Neuronal stem cell (in vitro differentiated cells): ENCODE results near the gene GOLGA6L7.
"Not testable (repeated sequence)": the region's sequence is repeated elsewhere in the genome, so short reads cannot be mapped to it uniquely, and the experiment has no call there.

Source experiments
- DNase-seq: peaks from one replicate; pipeline ENCODE4 v3.0.0-alpha.2; 2013; ENCODE audit warnings: low spot score
- H2AFZ ChIP-seq: one replicate; pipeline ENCODE4 v1.6.1; 2013; ENCODE audit warnings: mild to moderate bottlenecking, low read length, inconsistent platforms
- H2AK5ac ChIP-seq: 2 replicates; pipeline ENCODE4 v1.6.1; 2013; ENCODE audit warnings: low read depth, mild to moderate bottlenecking, inconsistent platforms, low read length, moderate library complexity, mixed read lengths
- H2BK120ac ChIP-seq: 2 replicates; pipeline ENCODE4 v1.6.1; 2013; ENCODE audit warnings: low read depth, mild to moderate bottlenecking, inconsistent platforms, low read length, moderate library complexity, mixed read lengths
- H2BK12ac ChIP-seq: one replicate; pipeline ENCODE4 v1.6.1; 2013; ENCODE audit warnings: low read length, inconsistent platforms
- H2BK15ac ChIP-seq: 2 replicates; pipeline ENCODE4 v1.6.1; 2013; ENCODE audit warnings: mild to moderate bottlenecking, low read length, inconsistent platforms, mixed read lengths
- H2BK5ac ChIP-seq: one replicate; pipeline ENCODE4 v1.6.1; 2013; ENCODE audit warnings: inconsistent platforms, mild to moderate bottlenecking, low read length, moderate library complexity
- H3K14ac ChIP-seq: one replicate; pipeline ENCODE4 v1.6.1; 2013; ENCODE audit warnings: low read length, inconsistent platforms
- H3K18ac ChIP-seq: 2 replicates; pipeline ENCODE4 v1.6.1; 2013; ENCODE audit warnings: low read length, inconsistent platforms
- H3K23ac ChIP-seq: 2 replicates; pipeline ENCODE4 v1.6.1; 2013; ENCODE audit warnings: low read depth, mild to moderate bottlenecking, mixed read lengths, low read length, inconsistent platforms; ENCODE audit not compliant: poor library complexity
- H3K27ac ChIP-seq: replicated peaks from 3 replicates; pipeline ENCODE4 v1.5.1; 2013; ENCODE audit warnings: low read length, inconsistent platforms
- H3K27me3 ChIP-seq, 3 experiments: 2 replicates each; pipeline ENCODE4 v1.6.1; 2013; ENCODE audit warnings: low read length in 3 of 3, mild to moderate bottlenecking in 2 of 3, inconsistent platforms in 1 of 3, low read depth in 1 of 3, mixed read lengths in 1 of 3, moderate library complexity in 1 of 3; ENCODE audit not compliant: control insufficient read depth in 3 of 3, insufficient read depth in 3 of 3
- H3K36me3 ChIP-seq, 2 donors: replicated peaks in 1 of 2; 2 replicates each; pipeline ENCODE4 v1.6.1; 2013; ENCODE audit warnings: low read length in 2 of 2; ENCODE audit not compliant: control insufficient read depth in 2 of 2, insufficient read depth in 2 of 2
- H3K4ac ChIP-seq: 2 replicates; pipeline ENCODE4 v1.6.1; 2013; ENCODE audit warnings: inconsistent platforms, mild to moderate bottlenecking, low read length, moderate library complexity
- H3K4me1 ChIP-seq, 2 donors: 1 replicate in 1 of 2; 2 replicates in 1 of 2; pipeline ENCODE4 v1.6.1; 2013; ENCODE audit warnings: low read length in 2 of 2, low read depth in 1 of 2; ENCODE audit not compliant: control insufficient read depth in 2 of 2, insufficient read depth in 1 of 2
- H3K4me2 ChIP-seq: one replicate; pipeline ENCODE4 v1.6.1; 2013; ENCODE audit warnings: mild to moderate bottlenecking, low read length, inconsistent platforms; ENCODE audit not compliant: insufficient read depth, poor library complexity, severe bottlenecking
- H3K4me3 ChIP-seq, 2 donors: 2 replicates each; pipeline ENCODE4 v1.5.1; 2013; ENCODE audit warnings: low read length in 2 of 2, mild to moderate bottlenecking in 2 of 2, inconsistent platforms in 1 of 2, moderate library complexity in 1 of 2
- H3K79me1 ChIP-seq: one replicate; pipeline ENCODE4 v1.6.1; 2013; ENCODE audit warnings: low read depth, mild to moderate bottlenecking, inconsistent platforms, low read length, moderate library complexity
- H3K9ac ChIP-seq: one replicate; pipeline ENCODE4 v1.6.1; 2013; ENCODE audit warnings: mild to moderate bottlenecking, low read depth, low read length, inconsistent platforms; ENCODE audit not compliant: poor library complexity
- H3K9me3 ChIP-seq, 2 donors: replicated peaks in 1 of 2; 2 replicates each; pipeline versions ENCODE3 to v1.6.1; 2013; ENCODE audit warnings: low read length in 2 of 2, mild to moderate bottlenecking in 2 of 2, inconsistent platforms in 1 of 2, low read depth in 1 of 2, mixed read lengths in 1 of 2, moderate library complexity in 1 of 2; ENCODE audit not compliant: control insufficient read depth in 2 of 2, insufficient read depth in 1 of 2
- H4K8ac ChIP-seq: one replicate; pipeline ENCODE4 v1.6.1; 2013; ENCODE audit warnings: low read depth, mild to moderate bottlenecking, inconsistent platforms, low read length, moderate library complexity
- H4K91ac ChIP-seq: one replicate; pipeline ENCODE4 v1.6.1; 2013; ENCODE audit warnings: low read length, low read depth, mild to moderate bottlenecking, inconsistent platforms; ENCODE audit not compliant: poor library complexity
- WGBS, 2 donors: extraction: QIAGEN DNeasy Blood & Tissue Kit; methylation state at CpG; one replicate each; pipeline ENCODE4 v1.1.7; 2013; ENCODE audit warnings: missing lambda C conversion rate in 2 of 2, mixed read lengths in 1 of 2; ENCODE audit not compliant: insufficient read length in 2 of 2, insufficient replicate concordance in 1 of 2; ENCODE audit errors: extremely low coverage in 2 of 2; 5-methylcytosine and 5-hydroxymethylcytosine counted together

The GOLGA6L7 gene

DNA sequence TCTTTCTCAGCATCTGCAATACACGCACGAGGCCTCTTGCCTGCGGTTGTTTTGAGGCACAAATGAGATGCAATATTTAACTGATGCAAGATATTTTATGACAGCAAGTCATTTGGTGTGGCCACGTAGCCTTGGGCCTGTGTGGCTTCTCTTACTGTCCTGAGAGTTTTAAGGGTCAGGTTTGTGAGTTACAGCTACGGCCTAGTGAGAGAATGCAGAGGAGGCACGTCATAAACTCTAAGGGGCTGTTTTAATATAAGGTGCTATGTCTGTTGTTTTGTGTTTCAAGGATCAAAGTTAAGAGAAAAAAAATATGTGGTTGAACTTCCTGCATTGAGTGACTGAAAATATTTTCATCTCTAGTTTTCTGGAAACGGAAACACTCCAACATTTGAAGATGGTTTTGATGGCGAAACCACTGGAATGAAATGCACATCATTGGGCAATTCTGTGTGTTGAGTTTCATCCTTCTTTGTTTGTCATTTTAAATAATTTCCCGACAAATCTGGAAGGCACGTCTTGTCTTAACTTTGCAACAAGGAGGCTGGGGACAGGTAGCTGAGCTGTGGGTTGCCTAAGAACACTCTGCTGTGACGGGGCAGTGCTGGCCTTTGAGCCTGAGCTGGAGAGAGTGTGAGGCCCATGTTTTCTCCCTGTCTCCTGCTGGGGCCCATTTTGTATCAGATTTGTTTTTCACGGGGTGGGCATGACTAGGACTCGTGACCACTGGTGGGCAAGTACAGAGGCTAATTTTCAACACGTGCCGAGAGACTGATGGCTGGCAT is 42.5 kb upstream of the GOLGA6L7 start:
- Histone ChIP-seq H2BK15ac (no peak overlapping the region), H3K4me3 (no peak overlapping the region), H2AK5ac (no peak overlapping the region), H2BK120ac (no peak overlapping the region), H3K79me1 (peaks cover 19% of the 10 kb centered on the region), H4K8ac (no peak overlapping the region), H2BK12ac (no peak overlapping the region), H3K4me1 (peaks cover 6 to 8% of the 10 kb centered on the region in 2 donors), H3K9me3 (peaks cover 0 to 9% of the 10 kb centered on the region in 2 donors), H3K4ac (no peak overlapping the region), H3K27ac (no peak overlapping the region), H3K9ac (no peak overlapping the region), H3K23ac (no peak overlapping the region), H3K14ac (no peak overlapping the region), H3K27me3 (peaks cover 0 to 1% (median 0%) of the 10 kb centered on the region in 3 experiments), H2BK5ac (no peak overlapping the region), H3K4me2 (no peak overlapping the region), H3K18ac (no peak overlapping the region), H4K91ac (no peak overlapping the region), H2AFZ (no peak overlapping the region), H3K36me3 (peaks cover 0 to 18% of the 10 kb centered on the region in 2 donors)
- WGBS, 2 donors, result no CpG with 5 or more reads among the region's 15 CpGs
- DNase-seq, result no peak

DNA sequence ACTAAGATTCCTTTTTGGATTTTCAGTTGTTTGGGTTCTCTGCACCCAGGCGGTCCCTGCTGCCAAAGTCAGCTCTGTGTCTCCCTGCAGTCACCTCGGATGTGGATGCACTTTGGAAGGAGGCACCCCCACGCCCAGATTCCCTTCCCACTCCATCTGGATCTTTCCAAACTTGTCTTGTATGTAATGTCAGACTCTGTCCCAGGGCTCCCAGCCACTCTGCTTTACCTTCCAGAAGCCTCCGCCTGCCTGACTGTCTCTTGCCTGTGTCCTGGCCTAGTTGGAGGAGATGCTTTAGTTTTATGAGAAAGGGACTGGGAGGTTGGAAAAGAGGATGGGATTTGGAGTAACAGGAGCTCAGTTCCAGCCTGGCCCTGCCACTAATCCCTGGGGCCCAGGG is 41.8 kb upstream of the GOLGA6L7 start:
- H3K4me1 ChIP-seq, H3K9me3 ChIP-seq, H3K9ac ChIP-seq, H3K18ac ChIP-seq, H3K4ac ChIP-seq, H3K4me2 ChIP-seq, H4K8ac ChIP-seq, H3K4me3 ChIP-seq, H2AFZ ChIP-seq, H3K14ac ChIP-seq, H2BK12ac ChIP-seq, DNase-seq, H3K27ac ChIP-seq, H3K27me3 ChIP-seq, H2BK120ac ChIP-seq, H2BK15ac ChIP-seq, H4K91ac ChIP-seq, H2AK5ac ChIP-seq, H2BK5ac ChIP-seq, H3K23ac ChIP-seq: not testable (repeated sequence)
- H3K79me1 ChIP-seq, result peaks cover 19% of the 10 kb centered on the region
- WGBS, 2 donors, result no CpG with 5 or more reads among the region's 4 CpGs
- H3K36me3 ChIP-seq, result peaks cover 0 to 12% of the 10 kb centered on the region in 2 donors

DNA sequence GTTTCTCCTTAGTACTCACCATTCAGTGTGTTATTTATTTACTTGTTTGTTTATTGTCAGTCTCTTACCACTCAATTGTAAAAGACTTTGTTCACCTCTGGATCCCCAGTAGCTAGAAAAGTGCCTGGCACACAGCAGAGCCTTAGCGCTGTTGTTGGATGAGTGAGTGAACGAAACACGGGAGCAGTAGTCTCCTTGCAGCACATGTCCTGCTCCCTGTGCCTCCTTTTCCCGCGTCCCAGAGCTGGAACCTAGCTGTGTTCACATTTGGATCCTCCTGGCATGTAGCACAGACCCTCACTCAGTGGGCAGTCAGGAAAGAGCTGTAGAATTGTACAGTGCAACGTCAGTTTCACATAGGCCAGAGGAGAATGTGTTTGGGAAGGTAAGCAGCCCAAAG is 41.4 kb upstream of the GOLGA6L7 start:
- Histone ChIP-seq H3K4me1 (peaks cover 13 to 14% of the 10 kb centered on the region in 2 donors), H3K79me1 (peaks cover 16% of the 10 kb centered on the region)
- H3K9me3 ChIP-seq, DNase-seq, H3K27me3 ChIP-seq, H3K27ac ChIP-seq, H2AK5ac ChIP-seq, H2BK120ac ChIP-seq, H2BK15ac ChIP-seq, H3K9ac ChIP-seq, H4K8ac ChIP-seq, H3K4me3 ChIP-seq, H3K4ac ChIP-seq, H2BK5ac ChIP-seq, H3K4me2 ChIP-seq, H4K91ac ChIP-seq, H2BK12ac ChIP-seq, H3K36me3 ChIP-seq, H2AFZ ChIP-seq, H3K23ac ChIP-seq, H3K14ac ChIP-seq, H3K18ac ChIP-seq: not testable (repeated sequence)
- WGBS, 2 donors, result no CpG with 5 or more reads among the region's 6 CpGs

DNA sequence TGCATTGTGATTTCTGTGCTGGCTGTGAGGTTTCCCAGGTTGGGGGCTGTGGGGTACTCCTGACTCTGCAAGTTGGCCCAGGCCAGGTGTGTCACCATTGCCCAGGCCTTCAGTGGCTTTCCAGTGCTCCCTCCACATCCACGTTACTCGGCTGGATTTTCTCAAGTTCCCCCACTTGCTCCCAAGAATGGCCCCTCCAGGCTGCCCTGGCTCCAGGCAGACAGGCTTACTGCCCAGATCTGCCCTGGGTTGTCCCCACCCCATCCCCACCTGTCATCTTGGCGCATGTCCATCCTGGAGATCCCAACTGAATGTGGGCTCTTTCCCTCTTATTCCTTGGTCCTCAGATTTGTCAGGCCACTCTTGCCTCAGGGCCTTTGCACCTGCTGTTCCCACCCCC is 40.9 kb upstream of the GOLGA6L7 start:
- Histone ChIP-seq H2BK5ac (no peak overlapping the region), H3K18ac (no peak overlapping the region), H3K4me2 (no peak overlapping the region), H3K4ac (no peak overlapping the region), H3K4me3 (no peak overlapping the region), H4K91ac (no peak overlapping the region), H2BK120ac (no peak overlapping the region), H3K9ac (no peak overlapping the region), H3K9me3 (no peaks in the 10 kb centered on the region), H2BK15ac (peak overlapping the region; percentile 78), H2AK5ac (peak overlapping the region; percentile 83), H3K27me3 (peaks cover 0 to 1% (median 0%) of the 10 kb centered on the region in 3 experiments), H3K79me1 (peaks cover 16% of the 10 kb centered on the region), H3K27ac (no peak overlapping the region), H3K36me3 (peaks cover 0 to 7% of the 10 kb centered on the region in 2 donors), H4K8ac (no peak overlapping the region), H3K23ac (no peak overlapping the region), H3K4me1 (peaks cover 18 to 19% of the 10 kb centered on the region in 2 donors), H3K14ac (peak overlapping the region; percentile 82), H2BK12ac (peak overlapping the region; percentile 16), H2AFZ (no peak overlapping the region)
- DNase-seq, result no peak
- WGBS, 2 donors, result no CpG with 5 or more reads among the region's 3 CpGs
